ENCODE results near the gene AP1B1.

- TF ChIP-seq CTCF (IDR thresholded peaks at IDR 0.05; ENCODE audit: poor library complexity, severe bottlenecking) (no peak), MXI1 (conservative IDR thresholded peaks at IDR 0.05; ENCODE audit: poor library complexity, severe bottlenecking) (no peak), POLR2AphosphoS5 (IDR thresholded peaks at IDR 0.05) (no peak), EZH2 (IDR thresholded peaks at IDR 0.05; ENCODE audit: borderline replicate concordance, insufficient read depth, low read length, poor library complexity, severe bottlenecking) (no peak), SMC3 (conservative IDR thresholded peaks at IDR 0.05; ENCODE audit: poor library complexity) (no peak), TAF1 (IDR thresholded peaks at IDR 0.05; ENCODE audit: low read depth) (no peak), RAD21 (conservative IDR thresholded peaks at IDR 0.05) (no peak), EP300 (conservative IDR thresholded peaks at IDR 0.05; ENCODE audit: poor library complexity, severe bottlenecking) (no peak)
Measured at GRCh38 chr22:29339381-29340235, 48.8 kb downstream of the AP1B1 start.
